ENCODE data around the gene BST2.
"Not testable (repeated sequence)": the region's sequence is repeated elsewhere in the genome, so short reads cannot be mapped to it uniquely, and the experiment has no call there.

Gene BST2

DNA sequence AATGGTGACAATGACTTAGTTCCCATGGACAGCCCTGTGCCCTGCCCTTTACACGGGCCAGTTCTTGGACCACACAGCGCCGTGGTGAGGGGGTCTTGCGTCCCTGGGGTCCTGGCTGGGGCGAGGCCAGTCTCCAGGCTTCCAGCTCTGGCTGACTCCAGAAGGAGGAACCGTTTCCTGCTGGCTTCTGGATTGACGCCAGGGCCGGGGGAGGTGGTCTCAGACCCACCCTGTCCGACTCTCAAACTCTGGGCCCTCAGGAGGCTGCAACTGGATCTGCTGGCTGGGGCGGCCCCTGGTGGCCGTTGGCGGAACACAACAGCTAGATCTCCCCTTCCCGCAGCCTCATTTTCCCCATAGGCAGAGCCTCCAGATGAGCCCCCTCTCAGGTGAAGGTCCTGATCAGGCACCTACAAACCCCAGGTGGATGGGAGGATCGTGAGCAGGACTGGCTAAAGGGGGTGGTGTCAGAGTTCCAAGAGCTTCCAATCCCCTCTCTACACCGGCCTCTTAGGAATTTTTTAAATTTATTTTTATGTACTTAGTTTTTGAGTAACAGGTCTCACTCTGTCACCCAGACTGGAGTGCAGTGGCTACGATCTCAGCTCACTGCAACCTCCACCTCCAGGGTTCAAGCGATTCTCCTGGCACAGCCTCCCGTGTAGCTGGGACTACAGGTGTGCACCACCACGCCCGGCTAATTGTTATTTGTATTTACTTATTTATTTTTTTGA is 19.4 kb downstream of the BST2 start:
- DNase-seq = peak; percentile 21

- no peak for DNase-seq
These were observed 24.8 kb downstream of the BST2 start for GRCh38 chr19:17380426-17381138.

GRCh38 chr19:17379221-17379631 is 26.2 kb downstream of the BST2 start:
- DNase-seq = no peak

DNA sequence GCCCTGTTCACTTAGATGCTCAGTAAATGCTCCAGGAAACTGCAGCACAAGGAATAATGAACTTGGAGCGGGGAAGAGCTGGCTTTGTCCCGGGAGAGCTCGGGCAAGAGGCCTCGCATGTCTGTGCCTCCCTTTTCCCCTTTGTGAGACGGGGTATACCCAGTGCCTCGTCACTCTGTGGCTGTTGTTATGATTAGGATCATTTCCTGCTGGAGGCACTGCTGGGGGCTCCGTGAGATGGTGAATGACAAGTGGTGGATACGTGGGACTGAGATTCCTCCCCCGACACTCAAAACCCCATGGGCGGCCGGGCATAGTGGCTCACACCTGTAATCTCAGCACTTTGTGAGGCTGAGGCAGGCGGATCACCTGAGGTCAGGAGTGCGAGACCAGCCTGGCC is 27.2 kb downstream of the BST2 start:
- DNase-seq = no peak

DNA sequence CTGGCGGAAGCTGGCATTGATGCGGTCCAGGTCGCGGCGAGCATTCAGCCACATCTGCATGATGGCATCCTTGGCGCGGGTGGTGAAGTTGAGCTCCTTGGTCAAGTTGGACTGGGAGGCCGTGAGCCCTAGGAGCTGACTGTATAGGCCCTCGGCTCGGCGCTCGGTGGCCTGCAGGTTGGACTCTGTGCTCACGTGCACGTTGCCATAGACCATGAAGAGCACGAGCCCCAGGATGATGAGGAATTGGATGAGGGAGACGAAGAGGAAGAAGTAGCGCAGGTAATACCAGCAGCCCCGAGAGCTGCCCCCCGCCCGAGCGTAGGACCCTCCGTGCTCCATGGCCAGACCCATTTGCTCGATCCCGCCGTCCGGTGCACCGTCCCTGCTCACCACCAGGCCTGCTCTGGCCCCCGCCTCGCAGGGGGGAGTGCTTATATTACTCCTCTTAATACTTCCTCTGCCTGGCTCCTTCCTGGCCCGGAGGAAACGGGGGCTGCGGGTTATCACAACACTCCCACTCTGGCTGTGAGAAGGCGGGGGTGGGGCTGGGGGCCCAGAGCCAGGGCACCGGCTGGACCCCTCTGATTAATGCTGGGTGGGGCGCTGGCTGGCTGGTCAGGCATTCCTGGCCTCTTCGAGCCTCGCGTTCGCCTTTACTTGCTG is 28.4 kb downstream of the BST2 start, which contains the start of gene PLVAP:
TSS of gene PLVAP (minus strand) at position 408 of the 666 bp plus-strand sequence. CDS start at position 354, 54 bp downstream.
- no peak for DNase-seq

GRCh38 chr19:17370026-17370587 is 35.3 kb downstream of the BST2 start:
- DNase-seq = no peak

DNA sequence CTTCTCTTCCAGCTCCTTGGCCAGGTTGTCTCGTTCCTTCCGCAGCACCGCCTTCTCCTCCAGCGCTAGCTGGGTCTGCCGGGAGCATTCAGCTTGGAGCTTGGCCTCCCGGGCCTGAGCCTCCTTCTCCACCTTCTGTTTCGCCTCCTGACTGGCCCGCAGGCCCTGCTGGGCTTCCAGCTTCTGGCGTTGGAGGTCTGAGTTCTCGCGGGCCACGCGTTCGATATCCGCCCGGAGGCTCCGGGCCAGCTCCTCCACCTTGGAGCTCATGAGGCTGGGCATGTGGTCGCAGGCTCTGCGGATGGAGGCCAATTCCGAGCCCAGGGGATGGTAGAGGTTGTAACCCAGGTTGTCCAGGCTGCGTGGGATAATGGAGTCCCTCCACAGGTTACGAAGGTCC is 40.1 kb downstream of the BST2 start:
- no peak for DNase-seq

GRCh38 chr19:17363852-17364605 is 41.4 kb downstream of the BST2 start:
- DNase-seq = not testable (repeated sequence)

DNA sequence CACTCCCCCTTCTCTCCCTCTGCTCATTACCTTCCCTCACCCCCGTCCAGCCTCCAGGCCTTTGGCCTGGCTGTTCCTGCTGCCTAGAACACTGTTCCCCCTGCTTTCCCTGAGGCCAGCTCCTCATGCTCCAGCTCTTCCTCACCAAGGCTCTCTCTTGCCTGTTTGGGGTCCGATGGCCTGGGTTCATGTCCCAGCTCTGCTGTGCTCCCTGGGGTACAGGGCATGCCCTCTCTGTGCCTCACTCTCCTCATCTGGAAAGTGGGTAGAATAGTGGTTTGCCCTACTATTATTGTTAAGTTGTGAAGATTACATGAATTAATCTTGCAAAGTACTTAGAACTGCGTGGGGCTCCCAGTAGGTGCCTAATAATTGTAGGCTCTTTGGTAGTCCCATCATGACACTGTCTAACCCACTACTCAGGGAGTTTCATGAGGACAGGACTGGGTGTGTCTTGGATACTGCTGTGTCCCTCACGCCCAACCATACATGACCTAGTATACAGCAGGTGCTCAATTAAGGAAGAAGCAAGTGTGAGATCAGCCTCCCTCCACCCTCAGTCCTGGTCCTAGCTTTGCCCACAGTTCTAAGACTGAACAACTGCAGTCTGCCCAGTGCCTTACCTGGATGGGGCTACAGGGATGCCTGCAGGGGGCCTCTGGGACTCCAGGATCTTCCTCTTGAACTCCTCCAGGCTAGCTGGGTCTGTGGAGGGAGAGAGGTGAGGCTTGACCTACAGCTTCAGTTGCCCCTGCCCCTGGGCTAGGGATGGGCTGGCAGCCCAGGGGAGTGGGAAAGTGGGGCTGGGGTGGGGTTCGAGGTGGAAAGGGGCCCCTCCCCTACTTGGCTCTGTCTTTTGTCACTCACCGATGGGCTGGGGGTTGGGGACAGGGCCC is 45.3 kb downstream of the BST2 start:
- DNase-seq = no peak

DNA sequence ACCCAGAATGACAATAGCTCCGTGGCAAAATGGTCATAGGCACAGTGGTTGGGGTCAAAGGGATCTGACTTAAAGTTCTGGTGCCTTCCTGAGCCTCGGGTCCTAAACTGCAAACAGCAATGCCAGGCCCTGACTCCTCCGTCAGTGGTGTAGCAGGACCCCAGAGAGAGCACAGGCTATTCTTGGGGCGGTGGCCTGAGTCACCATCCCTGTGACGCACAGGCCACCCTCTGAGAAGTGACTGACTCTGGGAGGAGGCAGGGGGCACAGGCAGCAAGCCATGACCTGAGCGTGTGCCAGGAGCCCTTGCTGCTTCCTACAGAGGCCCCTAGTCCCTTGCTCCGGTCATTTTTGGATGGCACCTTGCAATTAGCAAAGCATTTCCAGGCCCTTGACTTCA is 47.0 kb downstream of the BST2 start:
- DNase-seq = no peak

GRCh38 chr19:17357724-17358123 is 47.7 kb downstream of the BST2 start:
- DNase-seq = no peak

- no peak for DNase-seq
These were observed 48.3 kb downstream of the BST2 start for GRCh38 chr19:17357078-17357666.

DNA sequence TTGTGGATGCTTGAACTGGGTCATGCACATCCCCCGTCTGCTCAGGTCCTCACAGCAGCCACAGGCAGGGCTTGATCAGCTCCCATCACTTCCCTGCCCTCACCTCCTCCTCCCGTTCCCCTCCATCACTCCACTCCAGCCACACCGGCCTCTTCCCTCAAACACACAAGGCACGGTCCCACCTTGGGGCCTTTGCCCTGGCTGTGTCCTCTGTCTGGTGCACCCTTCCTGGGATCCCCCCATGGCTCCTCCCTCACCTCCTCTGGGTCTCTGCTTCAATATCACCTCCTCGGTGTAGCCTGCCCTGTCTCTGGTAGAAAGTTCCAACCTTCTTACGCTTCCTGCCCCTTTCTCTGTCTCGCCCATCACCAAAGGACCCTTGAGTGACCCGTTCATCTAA is 52.0 kb downstream of the BST2 start:
- DNase-seq = no peak

Measured in KG1 (cell line).